ENCODE measurements around the gene NXPE2.
A peak's percentile ranks its signal among the peaks of the same experiment; 100 is the strongest.

NXPE2 gene

DNA sequence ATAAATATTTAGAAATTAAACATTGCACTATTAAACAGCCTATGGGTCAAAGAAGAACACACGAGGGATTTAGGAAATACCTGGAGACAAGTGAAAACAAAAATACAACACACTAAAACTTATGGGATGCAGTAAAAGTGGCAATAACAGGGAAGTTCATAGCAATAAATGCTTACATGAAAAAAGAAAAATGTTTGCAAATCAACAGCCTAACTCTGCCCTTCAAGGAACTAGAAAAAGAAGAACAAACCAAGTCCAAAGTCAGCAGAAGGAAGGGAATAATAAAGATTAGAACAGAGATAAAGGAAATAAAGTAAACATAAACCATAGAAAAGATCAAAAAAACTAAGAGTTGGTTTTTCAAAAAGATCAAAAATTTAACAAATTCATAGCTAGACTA lies 31.6 kb downstream of the NXPE2 start:
- TF ChIP-seq, protein P1, sequence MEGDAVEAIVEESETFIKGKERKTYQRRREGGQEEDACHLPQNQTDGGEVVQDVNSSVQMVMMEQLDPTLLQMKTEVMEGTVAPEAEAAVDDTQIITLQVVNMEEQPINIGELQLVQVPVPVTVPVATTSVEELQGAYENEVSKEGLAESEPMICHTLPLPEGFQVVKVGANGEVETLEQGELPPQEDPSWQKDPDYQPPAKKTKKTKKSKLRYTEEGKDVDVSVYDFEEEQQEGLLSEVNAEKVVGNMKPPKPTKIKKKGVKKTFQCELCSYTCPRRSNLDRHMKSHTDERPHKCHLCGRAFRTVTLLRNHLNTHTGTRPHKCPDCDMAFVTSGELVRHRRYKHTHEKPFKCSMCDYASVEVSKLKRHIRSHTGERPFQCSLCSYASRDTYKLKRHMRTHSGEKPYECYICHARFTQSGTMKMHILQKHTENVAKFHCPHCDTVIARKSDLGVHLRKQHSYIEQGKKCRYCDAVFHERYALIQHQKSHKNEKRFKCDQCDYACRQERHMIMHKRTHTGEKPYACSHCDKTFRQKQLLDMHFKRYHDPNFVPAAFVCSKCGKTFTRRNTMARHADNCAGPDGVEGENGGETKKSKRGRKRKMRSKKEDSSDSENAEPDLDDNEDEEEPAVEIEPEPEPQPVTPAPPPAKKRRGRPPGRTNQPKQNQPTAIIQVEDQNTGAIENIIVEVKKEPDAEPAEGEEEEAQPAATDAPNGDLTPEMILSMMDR (IDR thresholded peaks at IDR 0.05; ENCODE audit: borderline replicate concordance, insufficient read depth, low read depth, low read length) = no peak
- no peak overlapping the region for H3K4me3 ChIP-seq (ENCODE audit: low read depth, low read length)

DNA sequence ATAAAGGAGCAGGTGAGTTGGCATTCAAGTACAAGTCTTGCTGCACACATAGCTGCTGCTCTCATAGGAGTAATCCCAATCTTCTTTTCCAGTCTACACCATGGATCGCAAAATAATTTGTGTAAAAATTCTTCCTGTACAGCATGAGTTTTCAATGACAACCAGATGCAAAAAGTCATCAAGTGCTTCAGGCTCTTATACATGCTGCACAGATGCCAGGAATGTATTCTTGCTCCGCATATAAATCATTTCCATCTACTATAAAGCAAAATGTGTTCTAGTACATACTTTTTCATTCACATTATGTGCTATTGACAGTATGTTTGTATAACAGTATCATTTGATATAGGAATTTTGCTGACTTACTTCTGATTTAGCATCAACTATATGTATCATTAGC lies 35.4 kb downstream of the NXPE2 start:
- TF ChIP-seq, protein P1 (IDR thresholded peaks at IDR 0.05; ENCODE audit: borderline replicate concordance, insufficient read depth, low read depth, low read length) = no peak
- no peak overlapping the region for H3K4me3 ChIP-seq (ENCODE audit: low read depth, low read length)

DNA sequence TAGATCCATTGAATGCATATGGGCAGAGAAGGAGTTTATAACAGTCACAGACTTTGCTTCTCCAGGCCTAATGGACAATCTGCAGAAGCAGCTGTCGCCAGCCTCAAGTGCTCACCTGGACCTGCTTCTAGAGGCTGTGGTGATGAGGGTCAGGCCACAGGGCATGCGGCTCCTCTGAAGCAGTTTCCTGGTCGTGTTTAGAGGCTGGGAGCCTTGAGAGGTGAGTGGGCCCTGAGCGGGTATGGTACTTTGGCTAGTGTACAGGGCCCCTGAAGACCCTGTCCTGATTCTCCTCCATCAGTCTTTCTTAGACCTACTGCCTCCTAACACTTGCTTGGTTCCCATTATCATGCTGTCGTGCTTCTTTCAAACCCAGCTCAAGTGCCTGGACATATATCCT lies 41.2 kb downstream of the NXPE2 start:
- TF ChIP-seq, protein P1 (IDR thresholded peaks at IDR 0.05; ENCODE audit: borderline replicate concordance, insufficient read depth, low read depth, low read length) = no peak
- H3K4me3 ChIP-seq (ENCODE audit: low read depth, low read length) = no peak overlapping the region

DNA sequence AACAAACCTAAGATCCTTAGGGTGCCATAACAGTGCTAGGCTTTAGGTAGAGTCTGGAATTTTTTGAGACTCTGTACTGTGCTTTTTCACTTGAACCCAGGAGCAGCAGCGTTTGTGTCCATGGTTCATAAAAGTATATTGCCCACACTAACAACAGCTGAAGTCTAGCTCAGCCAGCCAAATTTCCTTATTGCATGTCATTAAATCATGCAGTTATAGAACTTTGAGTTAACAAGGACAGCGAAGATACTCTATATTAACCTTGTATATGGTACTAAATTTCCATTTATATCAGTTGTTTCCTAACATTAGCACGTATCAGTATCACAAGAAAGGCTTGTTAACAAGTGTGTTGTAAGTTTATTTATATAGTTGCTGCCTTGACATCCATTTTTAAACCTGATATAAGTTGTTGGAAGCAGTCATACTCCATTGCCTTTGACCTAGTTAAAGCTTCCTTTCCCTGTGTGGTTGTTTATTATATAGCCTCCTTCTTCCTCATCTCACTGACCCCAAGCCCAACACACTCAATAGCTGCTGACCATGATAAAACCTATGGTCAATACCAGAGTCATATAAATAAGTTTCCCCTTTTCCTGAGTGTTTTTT lies 46.7 kb downstream of the NXPE2 start:
- H3K4me3 ChIP-seq (ENCODE audit: low read depth, low read length) = no peak overlapping the region
- TF ChIP-seq, protein P1 (IDR thresholded peaks at IDR 0.05; ENCODE audit: borderline replicate concordance, insufficient read depth, low read depth, low read length) = no peak

DNA sequence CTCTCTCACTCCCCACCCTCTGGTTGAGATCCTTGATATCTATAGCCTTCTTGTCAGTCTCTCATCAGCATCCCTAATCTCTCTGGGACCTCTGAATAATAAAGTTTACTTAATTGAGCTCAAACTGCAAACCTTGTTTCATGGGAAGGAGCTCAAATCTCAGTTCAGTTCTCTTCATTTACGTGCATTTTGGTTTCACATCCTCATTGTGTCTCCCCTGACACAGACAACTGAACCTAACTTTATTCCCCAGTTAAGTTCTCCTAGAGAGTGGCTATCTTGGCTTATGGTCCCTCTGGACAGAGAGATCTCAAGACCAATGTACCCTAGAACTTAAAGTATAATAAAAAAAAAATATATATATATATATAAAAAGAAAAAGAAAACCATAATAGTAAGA lies 47.3 kb downstream of the NXPE2 start:
- no peak overlapping the region for H3K4me3 ChIP-seq (ENCODE audit: low read depth, low read length)
- TF ChIP-seq, protein P1 (IDR thresholded peaks at IDR 0.05; ENCODE audit: borderline replicate concordance, insufficient read depth, low read depth, low read length) = no peak

DNA sequence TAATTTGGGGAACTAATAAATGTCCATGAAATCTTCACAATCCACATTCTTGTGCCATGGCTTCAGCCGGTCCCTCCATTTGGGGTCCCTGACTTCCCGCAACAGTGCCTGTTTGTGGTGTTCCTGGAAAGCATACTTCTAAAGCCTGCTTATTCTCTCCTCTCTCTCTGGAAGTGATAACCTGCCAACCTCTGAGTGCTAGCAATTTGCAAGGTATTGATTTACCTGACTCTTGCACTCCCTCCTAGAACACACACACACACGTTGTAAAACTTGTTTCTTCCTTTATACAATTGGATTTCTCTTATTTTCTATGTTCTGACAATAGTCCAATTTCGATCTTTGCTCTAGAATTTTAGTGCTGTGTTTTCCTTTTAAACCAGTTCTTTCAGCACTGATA lies 58.5 kb downstream of the NXPE2 start:
- TF ChIP-seq, protein P1 (IDR thresholded peaks at IDR 0.05; ENCODE audit: borderline replicate concordance, insufficient read depth, low read depth, low read length) = no peak
- no peak overlapping the region for H3K4me3 ChIP-seq (ENCODE audit: low read depth, low read length)

DNA sequence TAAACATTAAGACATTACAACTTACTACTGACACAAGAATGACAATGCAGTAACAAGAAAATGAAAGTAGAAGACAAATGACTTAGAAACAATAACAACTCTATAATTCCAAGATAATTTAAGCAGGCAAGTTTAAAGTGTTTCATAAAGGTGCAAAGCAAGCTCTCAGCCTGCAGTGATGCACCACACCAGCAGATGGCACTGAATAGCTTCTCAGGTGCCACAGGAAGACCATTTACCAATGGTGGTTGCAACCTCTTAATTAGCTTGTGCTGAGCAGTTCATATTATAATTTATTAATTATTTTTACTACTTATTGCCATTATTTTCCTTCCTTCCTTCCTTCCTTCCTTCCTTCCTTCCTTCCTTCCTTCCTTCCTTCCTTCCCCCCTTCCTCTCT lies 60.6 kb downstream of the NXPE2 start:
- TF ChIP-seq, protein P1 (IDR thresholded peaks at IDR 0.05; ENCODE audit: borderline replicate concordance, insufficient read depth, low read depth, low read length) = peak; percentile 80
- H3K4me3 ChIP-seq (ENCODE audit: low read depth, low read length) = no peak overlapping the region
